GM21423 (cell line): ENCODE data around the gene MCAT.
"Not testable (repeated sequence)": the region's sequence is repeated elsewhere in the genome, so short reads cannot be mapped to it uniquely, and the experiment has no call there.

Experiments
- ATAC-seq: cut with Tn5 transposase; IDR thresholded peaks from one replicate; pipeline ENCODE4 v1.9.1; 2021; ENCODE audit warnings: mild to moderate bottlenecking, moderate library complexity; ENCODE audit not compliant: unreplicated experiment

MCAT gene

DNA sequence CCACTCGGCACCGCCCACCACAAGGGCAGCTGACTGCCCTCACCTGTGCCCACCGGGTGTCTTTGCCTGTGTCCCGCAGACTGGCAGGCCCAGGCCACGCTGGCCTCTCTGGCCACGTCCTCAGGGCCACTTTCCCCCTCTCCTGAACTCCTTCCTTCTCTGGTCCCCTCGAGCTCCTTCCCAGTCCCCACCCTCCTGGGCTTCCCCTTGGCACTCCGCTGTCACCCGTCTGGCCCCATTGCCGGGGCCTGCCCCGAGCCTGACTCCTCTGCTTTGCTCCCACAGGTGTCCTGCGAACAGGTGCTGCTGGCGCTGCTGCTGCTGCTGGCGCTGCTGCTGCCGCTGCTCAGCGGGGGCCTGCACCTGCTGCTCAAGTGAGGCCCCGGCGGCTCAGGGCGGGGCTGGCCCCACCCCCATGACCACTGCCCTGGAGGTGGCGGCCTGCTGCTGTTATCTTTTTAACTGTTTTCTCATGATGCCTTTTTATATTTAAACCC, 14.2 kb downstream of the MCAT start:
- no peak for ATAC-seq

- ATAC-seq = no peak
Observed at GRCh38 chr22:43128116-43128515, 15.1 kb downstream of the MCAT start.

GRCh38 chr22:43127166-43127908, 15.9 kb downstream of the MCAT start:
- ATAC-seq = no peak

GRCh38 chr22:43126501-43127165, 16.6 kb downstream of the MCAT start:
- ATAC-seq = no peak

- ATAC-seq = no peak
Observed at GRCh38 chr22:43118953-43119458, 24.2 kb downstream of the MCAT start.

- no peak for ATAC-seq
Observed at GRCh38 chr22:43118024-43118849, 25.0 kb downstream of the MCAT start.

DNA sequence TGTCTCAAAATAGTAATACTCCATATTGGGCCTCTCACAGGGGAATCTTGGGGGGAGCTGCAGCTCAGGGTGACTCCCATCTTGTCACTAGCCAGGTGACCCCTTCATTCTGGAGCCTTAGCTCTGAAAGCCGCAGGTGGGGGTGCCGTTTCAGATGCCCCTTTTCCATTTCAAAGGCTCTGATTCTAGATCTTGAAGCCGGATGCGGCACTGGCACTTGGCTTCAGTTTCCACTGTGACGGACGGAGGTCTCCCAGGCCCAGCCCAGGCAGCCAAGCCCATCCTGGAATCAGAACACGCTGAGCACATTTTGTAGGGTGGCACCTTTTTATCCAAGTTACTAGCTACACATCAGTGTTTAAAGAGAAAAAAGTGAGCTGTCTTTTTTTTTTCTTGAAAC, 26.3 kb downstream of the MCAT start:
- ATAC-seq = no peak

GRCh38 chr22:43114958-43115357, 28.2 kb downstream of the MCAT start:
- no peak for ATAC-seq

DNA sequence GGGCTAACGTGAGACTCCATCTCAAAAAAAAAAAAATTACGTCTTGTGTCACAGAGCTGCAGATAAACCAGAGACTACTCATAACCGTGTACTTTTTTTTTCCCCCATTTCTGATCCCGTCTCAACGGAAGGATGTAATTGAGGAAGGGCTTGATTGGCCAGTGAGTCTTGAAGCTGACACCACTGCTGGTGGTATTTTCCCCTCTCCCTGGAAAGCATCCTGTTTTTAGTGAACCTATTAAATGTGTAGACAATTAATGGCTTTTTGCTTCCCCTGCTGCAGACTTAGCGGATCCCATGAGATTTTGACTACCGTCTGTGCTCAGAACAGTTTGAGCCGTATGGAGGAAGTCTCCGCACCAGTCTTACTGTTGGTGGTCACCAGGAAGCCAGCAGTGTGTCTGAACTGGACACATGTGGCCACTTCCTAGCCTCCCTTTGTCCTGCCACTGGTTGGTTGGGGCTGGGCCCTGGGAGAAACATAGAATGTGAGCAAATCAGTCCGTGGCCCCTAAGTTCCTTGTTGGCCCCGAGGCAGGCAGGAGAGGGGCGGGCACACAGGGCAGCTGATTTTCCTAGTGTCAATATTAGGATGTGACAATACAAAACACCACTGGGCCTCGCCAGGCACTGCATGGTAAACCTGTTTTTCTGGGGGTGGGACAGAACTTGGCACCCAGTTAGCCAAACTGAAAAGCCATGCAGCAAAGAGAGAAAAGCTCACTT, 29.5 kb downstream of the MCAT start:
- no peak for ATAC-seq

- no peak for ATAC-seq
Observed at GRCh38 chr22:43110927-43111623, 32.1 kb downstream of the MCAT start.

DNA sequence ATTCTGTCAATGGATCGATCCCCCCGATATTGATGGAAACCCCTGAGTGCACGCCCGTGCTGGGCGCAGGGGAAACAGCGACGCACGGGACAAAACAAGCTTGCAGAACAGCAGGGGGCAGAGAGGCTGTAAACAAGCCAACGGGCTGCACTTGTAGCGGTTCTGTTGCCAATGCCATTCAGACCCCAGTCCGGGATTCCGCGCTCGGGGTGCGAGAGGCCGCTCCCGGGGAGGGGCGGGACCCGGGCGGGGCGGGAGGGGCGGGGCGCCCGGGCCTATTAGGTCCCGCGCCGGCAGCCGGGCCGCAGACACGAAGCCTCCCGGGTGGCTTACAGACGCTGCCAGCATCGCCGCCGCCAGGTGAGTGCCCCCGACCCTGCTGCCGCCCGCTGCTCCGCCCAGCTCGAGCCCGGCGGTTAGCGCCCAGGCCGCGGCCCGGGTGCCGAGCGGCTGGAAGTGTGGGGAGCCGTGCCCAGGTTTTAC, 32.7 kb downstream of the MCAT start, which contains the start of gene BIK:
Gene BIK, plus strand, starts transcription at position 307 of the 483 bp plus-strand sequence. CDS start 13,273 bp downstream, outside the sequence.
- no peak for ATAC-seq

- ATAC-seq = no peak
Observed at GRCh38 chr22:43109921-43110443, 33.2 kb downstream of the MCAT start.

- no peak for ATAC-seq
Observed at GRCh38 chr22:43109511-43109910, 33.7 kb downstream of the MCAT start.

GRCh38 chr22:43106302-43106701, 36.9 kb downstream of the MCAT start:
- no peak for ATAC-seq

DNA sequence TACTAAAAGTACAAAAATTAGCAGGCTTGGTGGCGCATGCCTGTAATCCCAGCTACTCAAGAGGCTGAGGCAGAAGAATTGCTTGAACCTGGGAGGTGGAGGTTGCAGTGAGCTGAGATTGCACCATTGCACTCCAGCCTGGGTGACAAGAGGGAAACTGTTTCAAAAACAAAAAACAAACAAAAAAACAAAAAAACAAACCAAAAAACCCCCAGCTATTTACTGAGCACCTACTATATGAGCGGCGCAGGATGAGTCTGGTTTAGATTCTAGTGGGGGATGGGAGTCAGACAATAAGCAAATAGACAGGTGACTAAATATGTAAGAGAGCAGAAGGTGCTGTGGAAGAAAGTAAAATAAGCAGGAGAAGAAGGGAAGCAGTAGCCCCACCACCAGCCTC, 38.2 kb downstream of the MCAT start:
- not testable (repeated sequence) for ATAC-seq

DNA sequence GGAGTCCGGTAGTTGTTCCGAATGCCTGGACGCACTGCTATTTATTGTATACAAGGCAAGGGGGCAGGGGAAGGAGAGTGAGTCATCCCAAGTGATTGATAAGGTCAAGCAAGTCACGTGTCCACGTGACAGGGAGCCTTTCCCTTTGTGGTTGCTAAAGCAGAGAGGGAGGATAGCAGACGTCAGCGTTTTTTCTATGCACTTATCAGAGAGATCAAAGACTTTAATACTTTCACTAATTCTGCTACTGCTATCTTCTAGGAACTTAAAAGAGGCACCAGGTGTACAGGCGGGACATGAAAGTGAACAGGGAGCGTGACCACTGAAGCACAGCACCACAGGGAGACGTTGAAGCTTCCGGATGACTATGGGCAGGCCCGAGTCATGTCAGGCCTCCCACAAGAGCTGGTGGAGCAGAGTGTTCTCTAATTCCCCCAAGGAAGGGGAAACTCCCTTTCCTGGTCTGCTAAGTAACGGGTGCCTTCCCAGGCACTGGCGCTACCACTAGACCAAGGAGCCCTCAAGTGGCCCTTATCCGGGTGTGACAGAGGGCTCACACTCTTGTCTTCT, 39.1 kb downstream of the MCAT start:
- not testable (repeated sequence) for ATAC-seq

- ATAC-seq = no peak
Observed at GRCh38 chr22:43101306-43101705, 41.9 kb downstream of the MCAT start.

GRCh38 chr22:43100225-43100624, 43.0 kb downstream of the MCAT start:
- ATAC-seq = no peak

DNA sequence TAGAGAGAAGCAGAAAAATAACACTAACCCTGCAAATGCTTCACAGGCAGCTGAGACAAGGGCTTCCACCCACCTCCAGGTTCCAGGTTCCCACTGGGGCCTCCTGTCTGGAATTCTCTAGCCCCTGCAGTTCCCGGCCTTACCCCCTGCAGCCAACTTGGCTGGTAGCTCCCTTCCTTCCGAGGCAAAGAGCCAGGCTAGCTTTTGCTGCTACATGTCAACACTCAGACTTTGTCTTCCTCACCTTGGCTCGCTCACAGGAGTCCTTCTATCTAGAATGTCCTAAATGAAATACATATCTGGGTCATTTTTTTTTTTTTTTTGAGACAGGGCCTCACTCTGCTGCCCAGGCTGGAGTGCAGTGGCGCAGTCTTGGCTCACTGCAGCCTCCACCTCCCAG, 44.1 kb downstream of the MCAT start:
- no peak for ATAC-seq
